ENCODE results near the gene CUL3.
"Not testable (repeated sequence)": the region's sequence is repeated elsewhere in the genome, so short reads cannot be mapped to it uniquely, and the experiment has no call there.

Gene CUL3

DNA sequence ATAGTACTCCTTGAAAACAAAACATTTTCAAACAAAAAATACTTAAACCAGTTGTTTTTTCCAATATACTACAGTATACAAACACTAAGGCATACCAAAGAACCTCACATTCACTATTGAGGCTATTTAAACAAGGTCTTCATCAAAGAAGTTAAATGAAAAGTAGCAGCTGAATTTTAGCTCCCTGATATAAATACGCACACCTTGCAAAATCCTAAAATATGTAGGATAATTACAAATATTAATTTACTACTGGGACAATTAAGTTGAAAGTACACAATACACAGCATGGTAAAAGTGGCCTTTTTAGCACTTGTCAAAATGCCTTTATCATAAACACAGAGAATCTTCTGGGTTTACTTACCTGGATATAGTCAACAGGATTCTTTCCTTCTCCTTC is 78.7 kb downstream of the CUL3 start:
- no peak overlapping the region for H2AFZ ChIP-seq (ENCODE audit: low read depth, low read length)
- WGBS: no CpG with 5 or more reads among the region's 1 CpG
- DNase-seq: no peak
- no peak overlapping the region for H2BK12ac ChIP-seq (ENCODE audit: low read length in 2 of 2)
- no peak overlapping the region for H3K4me3 ChIP-seq (ENCODE audit: insufficient read depth in 1 of 2, low read depth in 1 of 2, low read length in 2 of 2)
- no peak overlapping the region for H2BK15ac ChIP-seq (ENCODE audit: low read depth, poor library complexity, severe bottlenecking)
- no peaks in the 10 kb centered on the region for H3K9me3 ChIP-seq (ENCODE audit: control insufficient read depth, low read length)
- peaks cover 9% of the 10 kb centered on the region for H3K79me1 ChIP-seq (replicated peaks; ENCODE audit: low read length, poor library complexity, severe bottlenecking)
- H3K9ac ChIP-seq (ENCODE audit: low read length): no peak overlapping the region
- H2AK5ac ChIP-seq (ENCODE audit: low read length, severe bottlenecking): no peak overlapping the region
- no peak overlapping the region for H2BK120ac ChIP-seq (ENCODE audit: low read depth, low read length)
- no peak overlapping the region for H3K23ac ChIP-seq (ENCODE audit: low read length in 2 of 2)
- H3K27ac ChIP-seq (ENCODE audit: low read length, poor library complexity, severe bottlenecking): no peak overlapping the region
- no peak overlapping the region for H3K18ac ChIP-seq (ENCODE audit: low read depth in 1 of 2, low read length in 2 of 2)
- no peaks in the 10 kb centered on the region for H3K4me1 ChIP-seq (ENCODE audit: control insufficient read depth, insufficient read depth, low read depth, low read length)
- H4K91ac ChIP-seq (ENCODE audit: low read length): no peak overlapping the region
- no peak overlapping the region for H3K4ac ChIP-seq (ENCODE audit: low read depth in 1 of 2, low read length in 2 of 2)
- no peak overlapping the region for H3K4me2 ChIP-seq (ENCODE audit: low read length, poor library complexity, severe bottlenecking)
- H4K8ac ChIP-seq (ENCODE audit: low read length): no peak overlapping the region
- H3K27me3 ChIP-seq (ENCODE audit: control insufficient read depth in 1 of 2, insufficient read depth in 1 of 2, low read length in 2 of 2): no peaks in the 10 kb centered on the region
- peaks cover 9 to 70% of the 10 kb centered on the region in 2 experiments for H3K36me3 ChIP-seq (ENCODE audit: control insufficient read depth in 1 of 2, insufficient read depth in 2 of 2, low read depth in 1 of 2, low read length in 2 of 2)
- H3K14ac ChIP-seq (ENCODE audit: low read length in 2 of 2): no peak overlapping the region
- H2BK5ac ChIP-seq (ENCODE audit: low read depth, low read length, poor library complexity, severe bottlenecking): no peak overlapping the region

DNA sequence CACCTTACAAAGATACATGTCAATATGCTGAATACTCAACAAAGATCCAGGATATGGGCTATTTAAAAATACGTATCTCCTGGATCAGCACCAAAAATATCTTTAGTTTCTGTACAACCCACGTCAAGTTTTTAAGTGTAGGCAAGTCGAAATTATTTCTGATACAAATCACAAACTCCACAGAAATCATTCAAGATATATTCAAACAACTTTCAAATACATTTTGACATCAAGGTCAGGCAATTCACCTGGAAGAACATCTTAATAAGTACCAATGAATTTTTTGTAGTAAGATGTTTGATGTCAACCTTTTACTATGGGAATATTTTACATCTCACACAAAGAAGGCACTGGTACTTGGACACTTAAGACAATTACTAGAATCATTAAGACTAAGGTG is 86.2 kb downstream of the CUL3 start:
- H3K4me1 ChIP-seq (ENCODE audit: control insufficient read depth, insufficient read depth, low read depth, low read length): no peaks in the 10 kb centered on the region
- H2BK12ac ChIP-seq (ENCODE audit: low read length in 2 of 2): no peak overlapping the region
- no peaks in the 10 kb centered on the region for H3K9me3 ChIP-seq (ENCODE audit: control insufficient read depth, low read length)
- H3K36me3 ChIP-seq (ENCODE audit: control insufficient read depth in 1 of 2, insufficient read depth in 2 of 2, low read depth in 1 of 2, low read length in 2 of 2): peaks cover 10 to 100% of the 10 kb centered on the region in 2 experiments
- no peak overlapping the region for H3K4ac ChIP-seq (ENCODE audit: low read depth in 1 of 2, low read length in 2 of 2)
- peaks cover 11% of the 10 kb centered on the region for H3K79me1 ChIP-seq (replicated peaks; ENCODE audit: low read length, poor library complexity, severe bottlenecking)
- no peak overlapping the region for H3K23ac ChIP-seq (ENCODE audit: low read length in 2 of 2)
- H3K27ac ChIP-seq (ENCODE audit: low read length, poor library complexity, severe bottlenecking): no peak overlapping the region
- H3K27me3 ChIP-seq (ENCODE audit: control insufficient read depth in 1 of 2, insufficient read depth in 1 of 2, low read length in 2 of 2): no peaks in the 10 kb centered on the region
- H3K4me3 ChIP-seq (ENCODE audit: insufficient read depth in 1 of 2, low read depth in 1 of 2, low read length in 2 of 2): no peak overlapping the region
- DNase-seq: no peak
- H4K8ac ChIP-seq (ENCODE audit: low read length): no peak overlapping the region
- H3K18ac ChIP-seq (ENCODE audit: low read depth in 1 of 2, low read length in 2 of 2): no peak overlapping the region
- WGBS: 98% methylated on average over 3 of the region's 3 CpGs
- no peak overlapping the region for H2BK15ac ChIP-seq (ENCODE audit: low read depth, poor library complexity, severe bottlenecking)
- H3K9ac ChIP-seq (ENCODE audit: low read length): no peak overlapping the region
- H4K91ac ChIP-seq (ENCODE audit: low read length): no peak overlapping the region
- H3K4me2 ChIP-seq (ENCODE audit: low read length, poor library complexity, severe bottlenecking): no peak overlapping the region
- H2BK5ac ChIP-seq (ENCODE audit: low read depth, low read length, poor library complexity, severe bottlenecking): no peak overlapping the region
- H2AK5ac ChIP-seq (ENCODE audit: low read length, severe bottlenecking): no peak overlapping the region
- no peak overlapping the region for H2BK120ac ChIP-seq (ENCODE audit: low read depth, low read length)
- H3K14ac ChIP-seq (ENCODE audit: low read length in 2 of 2): no peak overlapping the region
- no peak overlapping the region for H2AFZ ChIP-seq (ENCODE audit: low read depth, low read length)

DNA sequence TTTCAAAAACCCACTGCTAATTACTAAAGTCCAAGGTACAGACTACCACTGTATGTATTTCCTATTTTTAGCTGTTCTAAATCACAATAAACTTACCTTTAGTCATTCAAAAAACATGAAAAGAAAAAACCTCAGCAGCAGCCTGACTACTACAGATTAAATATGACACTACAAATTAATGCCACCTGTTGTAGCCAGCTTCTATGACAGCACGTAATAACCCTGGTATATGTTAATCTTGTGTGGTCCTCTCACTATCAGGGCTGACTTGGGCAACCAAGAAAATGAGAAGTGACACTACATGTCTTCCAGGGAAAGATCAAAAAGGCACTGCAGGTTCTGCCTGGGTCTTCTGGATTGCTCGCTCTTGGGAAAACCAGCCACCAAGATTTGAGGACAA is 92.6 kb downstream of the CUL3 start:
- DNase-seq: no peak
- H2BK15ac ChIP-seq (ENCODE audit: low read depth, poor library complexity, severe bottlenecking): no peak overlapping the region
- peaks cover 13 to 71% of the 10 kb centered on the region in 2 experiments for H3K36me3 ChIP-seq (ENCODE audit: control insufficient read depth in 1 of 2, insufficient read depth in 2 of 2, low read depth in 1 of 2, low read length in 2 of 2)
- H3K4me1 ChIP-seq (ENCODE audit: control insufficient read depth, insufficient read depth, low read depth, low read length): no peaks in the 10 kb centered on the region
- H3K4me2 ChIP-seq (ENCODE audit: low read length, poor library complexity, severe bottlenecking): no peak overlapping the region
- 98% methylated on average over 2 of the region's 2 CpGs for WGBS
- no peak overlapping the region for H4K91ac ChIP-seq (ENCODE audit: low read length)
- H3K14ac ChIP-seq (ENCODE audit: low read length in 2 of 2): no peak overlapping the region
- H3K27ac ChIP-seq (ENCODE audit: low read length, poor library complexity, severe bottlenecking): no peak overlapping the region
- H3K9me3 ChIP-seq (ENCODE audit: control insufficient read depth, low read length): peaks cover 4% of the 10 kb centered on the region
- H3K23ac ChIP-seq (ENCODE audit: low read length in 2 of 2): no peak overlapping the region
- no peak overlapping the region for H3K4me3 ChIP-seq (ENCODE audit: insufficient read depth in 1 of 2, low read depth in 1 of 2, low read length in 2 of 2)
- H4K8ac ChIP-seq (ENCODE audit: low read length): no peak overlapping the region
- H3K79me1 ChIP-seq (replicated peaks; ENCODE audit: low read length, poor library complexity, severe bottlenecking): peaks cover 11% of the 10 kb centered on the region
- no peak overlapping the region for H2BK5ac ChIP-seq (ENCODE audit: low read depth, low read length, poor library complexity, severe bottlenecking)
- no peak overlapping the region for H2BK12ac ChIP-seq (ENCODE audit: low read length in 2 of 2)
- no peak overlapping the region for H2BK120ac ChIP-seq (ENCODE audit: low read depth, low read length)
- H3K18ac ChIP-seq (ENCODE audit: low read depth in 1 of 2, low read length in 2 of 2): no peak overlapping the region
- no peak overlapping the region for H3K4ac ChIP-seq (ENCODE audit: low read depth in 1 of 2, low read length in 2 of 2)
- no peak overlapping the region for H2AK5ac ChIP-seq (ENCODE audit: low read length, severe bottlenecking)
- H3K27me3 ChIP-seq (ENCODE audit: control insufficient read depth in 1 of 2, insufficient read depth in 1 of 2, low read length in 2 of 2): no peaks in the 10 kb centered on the region
- H3K9ac ChIP-seq (ENCODE audit: low read length): no peak overlapping the region
- no peak overlapping the region for H2AFZ ChIP-seq (ENCODE audit: low read depth, low read length)

DNA sequence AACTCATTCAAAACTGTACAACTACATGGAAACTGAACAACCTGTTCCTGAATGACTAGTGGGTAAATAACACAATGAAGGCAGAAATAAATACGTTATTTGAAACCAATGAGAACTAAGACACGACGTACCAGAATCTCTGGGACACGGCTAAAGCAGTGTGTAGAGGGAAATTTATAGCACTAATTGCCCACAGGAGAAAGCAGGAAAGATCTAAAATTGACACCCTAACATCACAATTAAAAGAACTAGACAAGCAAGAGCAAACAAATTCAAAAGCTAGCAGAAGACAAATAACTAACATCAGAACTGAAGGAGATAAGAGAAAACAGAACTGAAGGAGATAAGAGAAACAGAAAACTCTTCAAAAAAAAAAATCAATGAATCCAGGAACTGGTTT is 97.2 kb downstream of the CUL3 start:
- H2AFZ ChIP-seq (ENCODE audit: low read depth, low read length); H2AK5ac ChIP-seq (ENCODE audit: low read length, severe bottlenecking); H3K4me1 ChIP-seq (ENCODE audit: control insufficient read depth, insufficient read depth, low read depth, low read length); H3K9ac ChIP-seq (ENCODE audit: low read length); H3K27ac ChIP-seq (ENCODE audit: low read length, poor library complexity, severe bottlenecking); H3K23ac ChIP-seq (ENCODE audit: low read length in 2 of 2); H3K79me1 ChIP-seq (replicated peaks; ENCODE audit: low read length, poor library complexity, severe bottlenecking); H3K4me2 ChIP-seq (ENCODE audit: low read length, poor library complexity, severe bottlenecking); H4K91ac ChIP-seq (ENCODE audit: low read length); H3K4me3 ChIP-seq (ENCODE audit: insufficient read depth in 1 of 2, low read depth in 1 of 2, low read length in 2 of 2); H3K18ac ChIP-seq (ENCODE audit: low read depth in 1 of 2, low read length in 2 of 2); H3K27me3 ChIP-seq (ENCODE audit: control insufficient read depth in 1 of 2, insufficient read depth in 1 of 2, low read length in 2 of 2); H2BK12ac ChIP-seq (ENCODE audit: low read length in 2 of 2); H4K8ac ChIP-seq (ENCODE audit: low read length); H2BK15ac ChIP-seq (ENCODE audit: low read depth, poor library complexity, severe bottlenecking); H3K4ac ChIP-seq (ENCODE audit: low read depth in 1 of 2, low read length in 2 of 2); DNase-seq; H3K9me3 ChIP-seq (ENCODE audit: control insufficient read depth, low read length); H3K14ac ChIP-seq (ENCODE audit: low read length in 2 of 2); H2BK120ac ChIP-seq (ENCODE audit: low read depth, low read length); H2BK5ac ChIP-seq (ENCODE audit: low read depth, low read length, poor library complexity, severe bottlenecking): not testable (repeated sequence)
- H3K36me3 ChIP-seq (ENCODE audit: control insufficient read depth in 1 of 2, insufficient read depth in 2 of 2, low read depth in 1 of 2, low read length in 2 of 2): peaks cover 15 to 50% of the 10 kb centered on the region in 2 experiments
- WGBS: 95% methylated on average over 4 of the region's 4 CpGs

Measured in mesenchymal stem cell (in vitro differentiated cells and primary cell).